HL-60 (cell line): ENCODE results near the gene ZNF749.

Experiments
- DNase-seq, 2 experiments: peaks; one replicate each; pipeline ENCODE4 v3.0.0-alpha.2; 2010 to 2020; ENCODE audit warnings: low read depth in 1 of 2, low spot score in 1 of 2
- H3K27ac ChIP-seq: fragments of 250-450 bp; sonication (Bioruptor Pico); replicated peaks from 2 replicates; pipeline ENCODE4 v1.5.1; 2020; ENCODE audit warnings: mild to moderate bottlenecking, moderate library complexity
- H3K27me3 ChIP-seq: fragments of 250-450 bp; sonication (Bioruptor Pico); 2 replicates; pipeline ENCODE4 v1.5.1; 2021; ENCODE audit warnings: mild to moderate bottlenecking, moderate library complexity; ENCODE audit not compliant: insufficient read depth, poor library complexity, severe bottlenecking
- H3K4me3 ChIP-seq: replicated peaks from 2 replicates; pipeline ENCODE4 v1.5.1; 2011; ENCODE audit warnings: mild to moderate bottlenecking, control low read depth, low read length; ENCODE audit not compliant: insufficient read depth
- GABPA ChIP-seq: IDR thresholded peaks from 2 replicates; pipeline ENCODE4 v1.6.1; 2012; ENCODE audit warnings: low read depth
- POLR2AphosphoS5 ChIP-seq: IDR thresholded peaks from 2 replicates; pipeline ENCODE4 v1.6.1; 2012; ENCODE audit warnings: low read depth
- SPI1 ChIP-seq: IDR thresholded peaks from 2 replicates; pipeline ENCODE4 v1.6.1; 2012; ENCODE audit warnings: low read depth, mild to moderate bottlenecking, borderline replicate concordance
- TF ChIP-seq, protein P1 (sequence below): IDR thresholded peaks from one replicate; pipeline ENCODE4 v1.5.1; 2011; ENCODE audit warnings: low read length, control low read depth, inconsistent platforms; ENCODE audit not compliant: insufficient read depth
- TF ChIP-seq, protein P2 (sequence below): IDR thresholded peaks from 2 replicates; pipeline ENCODE4 v1.6.1; 2012; ENCODE audit warnings: low read depth; ENCODE audit not compliant: insufficient replicate concordance

ZNF749 gene

DNA sequence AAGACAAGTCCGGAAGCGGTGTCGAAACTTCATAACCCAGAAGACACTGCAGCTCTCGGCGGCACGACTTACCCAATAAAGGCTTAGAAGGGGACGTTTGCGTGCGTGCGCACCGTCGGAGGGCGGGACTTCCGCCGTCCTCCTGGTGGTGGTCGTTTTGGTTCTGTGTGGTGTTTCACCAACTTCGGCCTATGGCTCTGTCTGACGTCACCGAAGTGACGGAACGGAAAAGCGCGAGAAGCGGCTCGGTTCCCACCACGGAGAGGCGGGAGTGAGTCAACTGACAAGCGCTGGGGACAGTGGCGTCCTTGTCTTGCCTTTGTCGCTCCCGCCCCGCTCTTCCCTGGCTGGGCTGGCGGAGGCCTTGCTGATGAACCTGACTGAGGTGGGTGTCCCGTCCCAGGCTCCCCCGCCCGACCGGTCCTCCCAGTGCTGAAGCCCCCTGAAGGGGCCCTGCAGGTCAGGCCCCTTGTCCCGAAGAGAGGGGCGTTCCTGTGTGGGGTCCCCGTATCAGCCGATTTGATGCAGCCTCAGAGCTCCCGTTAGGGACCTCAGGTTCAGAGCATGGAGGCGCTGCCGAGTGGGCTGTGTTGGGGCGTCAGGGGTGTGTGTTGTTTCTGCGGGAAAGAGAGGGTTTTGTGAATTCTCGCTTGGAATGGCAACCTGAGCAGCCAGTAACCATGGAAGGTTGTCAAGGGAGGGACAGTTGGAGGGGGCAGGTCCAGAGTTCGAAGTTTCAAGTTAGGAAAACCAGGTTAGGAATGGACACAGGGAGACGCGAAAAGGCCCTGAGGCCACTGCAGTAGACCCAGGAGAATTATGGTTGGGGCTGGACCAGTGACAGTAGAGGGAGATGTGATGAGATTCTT, 45.2 kb upstream of the ZNF749 start, which contains the start of gene ZNF548:
Gene ZNF548 (plus strand): TSS at position 125 of the 869 bp plus-strand sequence. CDS start 246 bp downstream, at position 371.
- peak; percentile 98 to 99 for DNase-seq
- H3K27me3 ChIP-seq: no peaks in the 10 kb centered on the region
- peak within 1 kb of the TSS; percentile 84 for H3K27ac ChIP-seq

DNA sequence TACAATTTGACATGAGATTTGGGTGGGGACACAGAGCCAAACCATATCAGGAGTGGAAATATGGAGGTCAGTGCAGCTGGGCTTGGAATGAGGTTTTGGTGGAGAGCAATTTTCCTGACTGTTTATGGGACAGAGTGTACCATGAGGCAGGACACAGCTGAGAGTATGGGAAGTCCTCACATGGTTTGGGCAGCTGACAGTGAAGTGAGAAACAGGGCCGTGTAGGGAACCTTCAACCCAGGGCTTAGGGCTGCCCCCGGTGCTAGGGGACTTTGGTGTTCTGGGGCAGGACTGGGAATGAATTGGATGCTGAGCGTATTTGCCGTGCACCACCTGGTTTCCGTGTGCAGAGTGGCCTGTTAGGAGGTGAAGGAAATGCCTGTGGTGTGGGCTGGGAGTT, 39.4 kb upstream of the ZNF749 start:
- no peak for DNase-seq
- TF ChIP-seq POLR2AphosphoS5 (no peak), GABPA (no peak), SPI1 (no peak)
- TF ChIP-seq, protein P1, sequence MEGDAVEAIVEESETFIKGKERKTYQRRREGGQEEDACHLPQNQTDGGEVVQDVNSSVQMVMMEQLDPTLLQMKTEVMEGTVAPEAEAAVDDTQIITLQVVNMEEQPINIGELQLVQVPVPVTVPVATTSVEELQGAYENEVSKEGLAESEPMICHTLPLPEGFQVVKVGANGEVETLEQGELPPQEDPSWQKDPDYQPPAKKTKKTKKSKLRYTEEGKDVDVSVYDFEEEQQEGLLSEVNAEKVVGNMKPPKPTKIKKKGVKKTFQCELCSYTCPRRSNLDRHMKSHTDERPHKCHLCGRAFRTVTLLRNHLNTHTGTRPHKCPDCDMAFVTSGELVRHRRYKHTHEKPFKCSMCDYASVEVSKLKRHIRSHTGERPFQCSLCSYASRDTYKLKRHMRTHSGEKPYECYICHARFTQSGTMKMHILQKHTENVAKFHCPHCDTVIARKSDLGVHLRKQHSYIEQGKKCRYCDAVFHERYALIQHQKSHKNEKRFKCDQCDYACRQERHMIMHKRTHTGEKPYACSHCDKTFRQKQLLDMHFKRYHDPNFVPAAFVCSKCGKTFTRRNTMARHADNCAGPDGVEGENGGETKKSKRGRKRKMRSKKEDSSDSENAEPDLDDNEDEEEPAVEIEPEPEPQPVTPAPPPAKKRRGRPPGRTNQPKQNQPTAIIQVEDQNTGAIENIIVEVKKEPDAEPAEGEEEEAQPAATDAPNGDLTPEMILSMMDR: no peak
- TF ChIP-seq, protein P2, sequence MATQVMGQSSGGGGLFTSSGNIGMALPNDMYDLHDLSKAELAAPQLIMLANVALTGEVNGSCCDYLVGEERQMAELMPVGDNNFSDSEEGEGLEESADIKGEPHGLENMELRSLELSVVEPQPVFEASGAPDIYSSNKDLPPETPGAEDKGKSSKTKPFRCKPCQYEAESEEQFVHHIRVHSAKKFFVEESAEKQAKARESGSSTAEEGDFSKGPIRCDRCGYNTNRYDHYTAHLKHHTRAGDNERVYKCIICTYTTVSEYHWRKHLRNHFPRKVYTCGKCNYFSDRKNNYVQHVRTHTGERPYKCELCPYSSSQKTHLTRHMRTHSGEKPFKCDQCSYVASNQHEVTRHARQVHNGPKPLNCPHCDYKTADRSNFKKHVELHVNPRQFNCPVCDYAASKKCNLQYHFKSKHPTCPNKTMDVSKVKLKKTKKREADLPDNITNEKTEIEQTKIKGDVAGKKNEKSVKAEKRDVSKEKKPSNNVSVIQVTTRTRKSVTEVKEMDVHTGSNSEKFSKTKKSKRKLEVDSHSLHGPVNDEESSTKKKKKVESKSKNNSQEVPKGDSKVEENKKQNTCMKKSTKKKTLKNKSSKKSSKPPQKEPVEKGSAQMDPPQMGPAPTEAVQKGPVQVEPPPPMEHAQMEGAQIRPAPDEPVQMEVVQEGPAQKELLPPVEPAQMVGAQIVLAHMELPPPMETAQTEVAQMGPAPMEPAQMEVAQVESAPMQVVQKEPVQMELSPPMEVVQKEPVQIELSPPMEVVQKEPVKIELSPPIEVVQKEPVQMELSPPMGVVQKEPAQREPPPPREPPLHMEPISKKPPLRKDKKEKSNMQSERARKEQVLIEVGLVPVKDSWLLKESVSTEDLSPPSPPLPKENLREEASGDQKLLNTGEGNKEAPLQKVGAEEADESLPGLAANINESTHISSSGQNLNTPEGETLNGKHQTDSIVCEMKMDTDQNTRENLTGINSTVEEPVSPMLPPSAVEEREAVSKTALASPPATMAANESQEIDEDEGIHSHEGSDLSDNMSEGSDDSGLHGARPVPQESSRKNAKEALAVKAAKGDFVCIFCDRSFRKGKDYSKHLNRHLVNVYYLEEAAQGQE: no peak
- Histone ChIP-seq H3K27me3 (no peaks in the 10 kb centered on the region), H3K27ac (no peak overlapping the region), H3K4me3 (no peak overlapping the region)

More for the DNA sequence above, 45.2 kb upstream of the ZNF749 start, which contains the start of gene ZNF548:
- H3K4me3 ChIP-seq: peak within 1 kb of the TSS; percentile 86
- TF ChIP-seq POLR2AphosphoS5: peak; percentile 72
- peak; percentile 87 for TF ChIP-seq GABPA
- TF ChIP-seq, protein P1: no peak

DNA sequence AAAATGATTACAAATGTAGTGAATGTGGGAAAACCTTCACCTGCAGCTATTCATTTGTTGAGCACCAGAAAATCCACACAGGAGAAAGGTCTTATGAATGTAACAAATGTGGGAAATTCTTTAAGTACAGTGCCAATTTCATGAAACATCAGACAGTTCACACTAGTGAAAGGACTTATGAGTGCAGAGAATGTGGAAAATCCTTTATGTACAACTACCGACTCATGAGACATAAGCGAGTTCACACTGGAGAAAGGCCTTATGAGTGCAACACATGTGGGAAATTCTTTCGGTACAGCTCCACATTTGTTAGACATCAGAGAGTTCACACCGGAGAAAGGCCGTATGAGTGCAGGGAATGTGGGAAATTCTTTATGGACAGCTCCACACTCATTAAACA, 36.3 kb upstream of the ZNF749 start:
- Histone ChIP-seq H3K27me3 (no peaks in the 10 kb centered on the region), H3K27ac (no peak overlapping the region), H3K4me3 (no peak overlapping the region)
- no peak for DNase-seq
- TF ChIP-seq GABPA: no peak
- no peak for TF ChIP-seq POLR2AphosphoS5
- TF ChIP-seq SPI1: no peak
- TF ChIP-seq, protein P1: no peak
- TF ChIP-seq, protein P2: no peak
